GM21825 (cell line): ENCODE data around the gene PPP2R2D.
"Not testable (repeated sequence)": the region's sequence is repeated elsewhere in the genome, so short reads cannot be mapped to it uniquely, and the experiment has no call there.

Experiments
- ATAC-seq: cut with Tn5 transposase; IDR thresholded peaks from one replicate; pipeline ENCODE4 v1.9.1; 2021; ENCODE audit warnings: mild to moderate bottlenecking, moderate library complexity; ENCODE audit not compliant: unreplicated experiment

The PPP2R2D gene

GRCh38 chr10:131972474-131973071 is 71.8 kb downstream of the PPP2R2D start:
- no peak for ATAC-seq

DNA sequence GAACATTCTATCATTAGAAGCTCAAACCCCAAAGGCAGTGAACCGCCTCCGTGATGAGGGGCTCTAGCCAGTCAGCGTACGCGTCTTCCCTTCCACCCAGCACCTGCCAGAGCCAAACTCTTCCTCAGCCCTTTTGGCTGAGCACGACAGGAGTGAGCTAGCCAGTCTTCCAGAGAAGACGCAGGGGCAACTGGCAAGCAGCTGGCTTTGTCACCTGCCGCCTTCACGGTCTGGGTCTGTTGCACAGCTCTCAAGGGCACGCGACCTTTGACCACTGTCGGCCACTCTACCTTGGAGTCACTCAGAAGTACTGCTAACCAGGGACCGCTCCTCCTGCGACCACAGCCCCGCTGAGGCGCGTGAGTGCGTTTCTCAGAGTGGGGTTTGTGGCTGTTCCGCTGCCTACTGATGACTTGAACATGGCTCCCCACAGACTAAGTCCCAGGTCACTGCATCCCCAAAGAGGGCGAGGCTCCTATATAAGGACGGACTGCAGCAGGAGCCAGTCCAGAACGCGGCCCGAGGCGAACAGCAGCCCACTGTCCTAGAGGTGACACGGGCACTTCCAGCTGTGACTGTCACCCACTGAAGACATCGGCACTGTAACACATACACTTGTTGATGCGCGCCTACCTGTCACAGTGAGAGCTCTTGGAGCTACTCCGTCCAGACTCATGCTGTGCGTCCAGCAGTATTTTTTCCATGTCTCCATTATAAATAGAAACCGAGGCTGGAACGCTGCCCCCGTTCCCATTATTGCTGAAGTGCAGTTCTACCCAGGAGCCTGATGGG is 72.5 kb downstream of the PPP2R2D start:
- no peak for ATAC-seq

GRCh38 chr10:131974034-131974817 is 73.4 kb downstream of the PPP2R2D start:
- ATAC-seq: no peak

- ATAC-seq: no peak
These were observed 74.2 kb downstream of the PPP2R2D start for GRCh38 chr10:131975003-131975402.

DNA sequence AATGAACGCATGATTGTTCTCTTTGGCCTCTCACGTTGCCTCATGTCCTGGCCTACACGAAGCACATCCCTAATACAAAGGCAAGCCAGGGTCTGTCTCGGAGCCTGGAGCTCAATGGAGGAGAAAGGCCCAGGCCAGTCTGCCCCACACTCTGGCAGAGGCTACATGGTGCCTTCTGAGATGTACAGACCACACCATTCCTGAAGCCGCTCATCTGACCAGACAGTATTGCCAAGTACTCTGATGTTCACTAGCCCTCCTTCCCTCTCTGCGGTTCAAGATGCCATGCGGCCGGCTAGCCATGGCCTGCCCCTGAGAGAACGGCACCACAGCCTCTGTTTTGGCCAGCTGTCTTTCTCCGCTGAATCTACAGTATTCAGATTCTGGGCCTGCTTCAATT is 75.0 kb downstream of the PPP2R2D start:
- no peak for ATAC-seq

GRCh38 chr10:131977323-131978096 is 76.7 kb downstream of the PPP2R2D start:
- ATAC-seq: no peak

- ATAC-seq: no peak
These were observed 77.6 kb downstream of the PPP2R2D start for GRCh38 chr10:131978366-131978765.

GRCh38 chr10:131978851-131979250 is 78.0 kb downstream of the PPP2R2D start:
- no peak for ATAC-seq

- ATAC-seq: no peak
These were observed 78.5 kb downstream of the PPP2R2D start for GRCh38 chr10:131979336-131979735.

DNA sequence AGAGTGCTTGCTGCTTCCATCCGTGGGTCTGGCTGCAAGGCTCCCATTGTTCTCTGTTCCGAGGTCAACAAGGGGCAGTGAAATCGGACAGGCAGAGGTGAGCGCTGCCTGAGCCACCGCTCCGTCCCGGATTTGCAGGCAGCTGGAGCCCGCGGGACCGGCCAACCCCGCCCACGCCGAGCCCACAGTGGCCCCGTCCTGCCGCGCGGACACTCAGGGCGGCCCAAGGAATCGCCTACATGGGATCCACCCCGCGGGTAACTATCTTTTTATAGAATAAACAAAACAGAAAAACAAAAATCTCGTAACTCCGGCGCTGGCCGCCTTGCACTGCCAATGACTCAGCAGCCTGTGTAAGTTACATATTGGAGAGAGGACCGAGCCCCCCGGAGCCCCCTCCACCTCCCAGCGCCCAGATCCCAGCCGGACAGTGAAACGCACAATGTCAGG is 79.0 kb downstream of the PPP2R2D start:
- ATAC-seq: no peak

DNA sequence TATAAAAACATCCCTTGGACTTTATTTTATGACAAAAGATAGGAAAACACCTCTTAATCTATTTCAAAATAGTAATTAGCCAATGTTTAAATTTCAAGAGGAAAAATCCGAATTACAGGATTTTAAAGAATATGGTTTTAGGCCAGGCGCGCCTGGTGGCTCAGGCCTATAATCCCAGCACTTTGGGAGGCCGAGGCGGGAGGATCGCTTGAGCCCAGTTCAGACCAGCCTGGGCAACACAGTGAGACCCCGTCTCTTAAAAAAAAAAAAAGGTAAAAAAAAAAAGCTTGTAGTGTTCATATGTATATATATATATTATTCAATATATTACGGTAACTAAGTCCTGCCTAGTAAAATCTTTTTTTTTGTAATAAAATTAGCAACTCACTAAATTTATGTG is 79.5 kb downstream of the PPP2R2D start:
- no peak for ATAC-seq

- no peak for ATAC-seq
These were observed 80.1 kb downstream of the PPP2R2D start for GRCh38 chr10:131980761-131981428.

DNA sequence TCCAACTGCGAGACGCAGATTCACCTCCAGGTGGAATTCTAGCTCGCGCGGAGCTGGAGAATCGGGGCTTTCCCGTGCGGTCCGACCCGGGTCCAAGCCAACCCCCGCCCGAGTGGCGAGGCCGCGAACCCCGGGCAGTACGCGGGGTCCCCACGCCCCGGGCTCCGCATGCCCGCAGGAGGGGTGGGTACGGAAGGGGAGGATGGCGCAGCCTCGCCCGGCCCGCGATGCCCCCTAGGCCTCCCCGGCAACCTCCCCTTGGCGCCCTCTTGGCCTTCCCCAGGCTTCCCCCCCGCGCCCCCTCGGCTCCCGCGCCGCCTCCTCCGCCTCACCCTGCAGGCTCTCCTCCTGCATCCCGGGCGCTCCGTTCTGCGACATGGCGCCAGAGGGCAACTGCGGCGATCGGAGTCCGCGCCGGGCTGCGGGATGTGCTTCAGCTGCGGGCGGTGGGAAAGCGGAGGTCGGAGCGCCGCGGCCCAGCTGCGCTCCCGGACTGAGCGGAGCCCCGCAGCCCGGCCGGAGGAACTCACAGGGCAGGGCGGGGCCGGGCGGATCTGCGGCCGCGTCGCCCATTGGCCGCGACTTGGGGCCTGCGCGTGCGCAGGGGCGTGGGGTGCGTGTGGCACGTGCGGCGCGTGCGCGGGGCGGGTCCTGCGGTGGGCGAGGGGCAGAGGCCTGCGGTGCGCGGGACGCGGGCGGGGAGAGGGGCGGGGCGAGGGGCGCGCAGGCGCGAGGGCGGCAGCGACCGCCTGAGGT is 80.8 kb downstream of the PPP2R2D start, which contains the start of gene BNIP3:
Gene BNIP3 (minus strand): TSS at position 495 of the 756 bp plus-strand sequence. CDS start 117 bp downstream, at position 378.
- ATAC-seq: peak; percentile 80

- peak; percentile 25 for ATAC-seq
These were observed 81.5 kb downstream of the PPP2R2D start for GRCh38 chr10:131982185-131982756.

DNA sequence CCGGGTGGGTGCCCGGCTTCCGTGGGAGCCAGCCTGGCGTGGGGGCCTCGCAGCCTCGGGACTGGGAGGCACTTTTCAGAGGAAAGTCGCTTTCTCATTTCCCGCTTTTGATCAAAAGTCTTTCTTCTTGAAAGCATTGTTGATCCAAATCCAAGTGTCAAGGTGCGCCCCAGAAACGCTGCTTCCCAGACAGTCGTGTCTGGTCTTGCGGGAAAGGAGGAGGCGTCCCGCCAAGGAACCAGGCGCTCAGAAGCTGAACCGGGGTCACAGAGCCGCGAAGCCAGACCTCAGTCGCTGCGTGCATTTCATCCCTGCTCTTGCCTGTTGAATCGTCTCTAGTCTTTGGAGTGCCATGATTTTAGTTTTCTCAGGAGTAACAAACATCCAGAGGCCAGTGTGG is 82.0 kb downstream of the PPP2R2D start:
- no peak for ATAC-seq

GRCh38 chr10:131983780-131984179 is 83.0 kb downstream of the PPP2R2D start:
- no peak for ATAC-seq

- not testable (repeated sequence) for ATAC-seq
These were observed 86.0 kb downstream of the PPP2R2D start for GRCh38 chr10:131986851-131987250.

DNA sequence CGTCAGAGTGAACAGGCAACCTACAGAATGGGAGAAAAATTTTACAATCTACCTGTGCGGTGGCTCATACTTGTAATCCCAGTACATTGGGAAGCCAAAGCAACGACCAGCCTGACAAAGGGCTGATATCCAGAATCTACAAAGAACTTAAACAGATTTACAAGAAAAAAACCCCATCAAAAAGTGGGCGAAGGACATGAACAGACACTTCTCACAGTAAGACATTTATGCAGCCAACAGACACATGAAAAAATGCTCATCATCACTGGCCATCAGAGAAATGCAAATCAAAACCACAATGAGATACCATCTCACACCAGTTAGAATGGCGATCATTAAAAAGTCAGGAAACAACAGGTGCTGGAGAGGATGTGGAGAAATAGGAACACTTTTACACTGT is 86.5 kb downstream of the PPP2R2D start:
- not testable (repeated sequence) for ATAC-seq

- ATAC-seq: not testable (repeated sequence)
These were observed 87.0 kb downstream of the PPP2R2D start for GRCh38 chr10:131987786-131988185.
